H9 (cell line): Measurements from ENCODE around the gene ZMPSTE24. TPM values are rescaled to one million over a fixed set of nuclear protein-coding genes. Genes with fewer than 3 reads are reported as not detected.

Experiments
- DNase-seq: peaks from one replicate; pipeline ENCODE4 v3.0.0-alpha.2; 2017
- H2AFZ ChIP-seq: one replicate; pipeline ENCODE4 v1.6.1; 2013; ENCODE audit warnings: mild to moderate bottlenecking, low read length, control low read depth, moderate library complexity
- H2AK5ac ChIP-seq: 2 replicates; pipeline ENCODE4 v1.6.1; 2013; ENCODE audit warnings: low read length, control low read depth, mixed read lengths; ENCODE audit not compliant: insufficient read length
- H2BK120ac ChIP-seq: one replicate; pipeline ENCODE4 v1.6.1; 2013; ENCODE audit warnings: low read depth, mild to moderate bottlenecking, low read length, control low read depth, inconsistent platforms; ENCODE audit not compliant: poor library complexity, severe bottlenecking
- H2BK12ac ChIP-seq: 2 replicates; pipeline ENCODE4 v1.6.1; 2013; ENCODE audit warnings: low read length, control low read depth, mixed read lengths, low read depth; ENCODE audit not compliant: insufficient read length
- H2BK15ac ChIP-seq: 2 replicates; pipeline ENCODE4 v1.6.1; 2013; ENCODE audit warnings: low read depth, low read length, control low read depth
- H2BK20ac ChIP-seq: one replicate; pipeline ENCODE4 v1.6.1; 2013; ENCODE audit warnings: low read depth, mild to moderate bottlenecking, low read length, control low read depth, inconsistent platforms; ENCODE audit not compliant: poor library complexity, severe bottlenecking
- H2BK5ac ChIP-seq: 2 replicates; pipeline ENCODE4 v1.6.1; 2013; ENCODE audit warnings: low read length, control low read depth, mixed read lengths; ENCODE audit not compliant: insufficient read length
- H3K14ac ChIP-seq: 2 replicates; pipeline ENCODE4 v1.6.1; 2013; ENCODE audit warnings: low read length, control low read depth; ENCODE audit not compliant: insufficient read depth
- H3K18ac ChIP-seq: 2 replicates; pipeline ENCODE4 v1.6.1; 2013; ENCODE audit warnings: low read depth, mild to moderate bottlenecking, mixed read lengths, low read length, control low read depth; ENCODE audit not compliant: insufficient read length
- H3K23ac ChIP-seq: 2 replicates; pipeline ENCODE4 v1.6.1; 2013; ENCODE audit warnings: low read length, control low read depth, mixed read lengths, low read depth; ENCODE audit not compliant: insufficient read length
- H3K23me2 ChIP-seq: 2 replicates; pipeline ENCODE4 v1.6.1; 2013; ENCODE audit warnings: low read depth, mild to moderate bottlenecking, mixed read lengths, low read length, control low read depth; ENCODE audit not compliant: insufficient read length, poor library complexity, severe bottlenecking
- H3K27ac ChIP-seq: 2 replicates; pipeline ENCODE4 v1.5.1; 2013; ENCODE audit warnings: low read length, control low read depth, mixed read lengths, low read depth; ENCODE audit not compliant: insufficient read length
- H3K27me3 ChIP-seq: 2 replicates; pipeline ENCODE4 v1.6.1; 2013; ENCODE audit warnings: low read length, control low read depth, inconsistent platforms; ENCODE audit not compliant: insufficient read depth
- H3K4ac ChIP-seq: 2 replicates; pipeline ENCODE4 v1.6.1; 2013; ENCODE audit warnings: low read depth, mild to moderate bottlenecking, control low read depth, inconsistent platforms, low read length, moderate library complexity
- H3K4me1 ChIP-seq: 2 replicates; pipeline ENCODE4 v1.6.1; 2013; ENCODE audit warnings: low read length, control low read depth, inconsistent platforms; ENCODE audit not compliant: insufficient read depth
- H3K4me2 ChIP-seq: 2 replicates; pipeline ENCODE4 v1.6.1; 2013; ENCODE audit warnings: low read length, control low read depth, mixed read lengths; ENCODE audit not compliant: insufficient read length, insufficient read depth
- H3K56ac ChIP-seq: 2 replicates; pipeline ENCODE4 v1.6.1; 2013; ENCODE audit warnings: low read depth, mild to moderate bottlenecking, mixed read lengths, low read length, control low read depth; ENCODE audit not compliant: insufficient read length
- H3K79me1 ChIP-seq: 2 replicates; pipeline ENCODE4 v1.6.1; 2013; ENCODE audit warnings: low read depth, mild to moderate bottlenecking, moderate library complexity, low read length, control low read depth, inconsistent platforms; ENCODE audit not compliant: insufficient read depth, poor library complexity, severe bottlenecking
- H3K79me2 ChIP-seq: 2 replicates; pipeline ENCODE4 v1.6.1; 2013; ENCODE audit warnings: low read length, control low read depth, inconsistent platforms; ENCODE audit not compliant: insufficient read depth
- H3K9ac ChIP-seq: 2 replicates; pipeline ENCODE4 v1.6.1; 2013; ENCODE audit warnings: low read length, control low read depth, mixed read lengths; ENCODE audit not compliant: insufficient read length; ENCODE audit errors: extremely low read depth
- H3K9me3 ChIP-seq: one replicate; pipeline ENCODE4 v1.6.1; 2013; ENCODE audit warnings: low read depth, low read length, inconsistent platforms; ENCODE audit not compliant: control insufficient read depth
- H3T11ph ChIP-seq: one replicate; pipeline ENCODE4 v1.6.1; 2013; ENCODE audit warnings: mild to moderate bottlenecking, low read length, control low read depth, inconsistent platforms
- H4K20me1 ChIP-seq: one replicate; pipeline ENCODE4 v1.6.1; 2013; ENCODE audit not compliant: control insufficient read depth, insufficient read length, insufficient read depth
- H4K5ac ChIP-seq: 2 replicates; pipeline ENCODE4 v1.6.1; 2013; ENCODE audit warnings: low read depth, mild to moderate bottlenecking, mixed read lengths, low read length, control low read depth; ENCODE audit not compliant: insufficient read length
- H4K8ac ChIP-seq: replicated peaks from 2 replicates; pipeline ENCODE4 v1.6.1; 2013; ENCODE audit warnings: low read length, control low read depth, mixed read lengths, low read depth; ENCODE audit not compliant: insufficient read length
- H4K91ac ChIP-seq: 2 replicates; pipeline ENCODE4 v1.6.1; 2013; ENCODE audit warnings: low read depth, mild to moderate bottlenecking, moderate library complexity, mixed read lengths, low read length, control low read depth; ENCODE audit not compliant: insufficient read length
- H3K27ac Mint-ChIP-seq, 3 experiments: 2 replicates in 2 of 3; 3 replicates in 1 of 3; pipeline ENCODE4 v1.8.0; 2020 to 2021; ENCODE audit warnings: mixed read lengths in 3 of 3, mild to moderate bottlenecking in 1 of 3, moderate library complexity in 1 of 3
- H3K27me3 Mint-ChIP-seq: 2 replicates; pipeline ENCODE4 v1.8.0; 2021; ENCODE audit warnings: low read depth, mild to moderate bottlenecking, moderate library complexity, mixed read lengths
- H3K36me3 Mint-ChIP-seq, 3 experiments: 2 replicates in 2 of 3; 3 replicates in 1 of 3; pipeline ENCODE4 v1.8.0; 2020 to 2021; ENCODE audit warnings: low read depth in 3 of 3, mixed read lengths in 3 of 3; ENCODE audit not compliant: insufficient read depth in 1 of 3
- H3K4me1 Mint-ChIP-seq, 2 experiments: 2 replicates each; pipeline ENCODE4 v1.8.0; 2020; ENCODE audit warnings: mixed read lengths in 2 of 2
- H3K4me3 Mint-ChIP-seq, 2 experiments: 2 replicates in 1 of 2; 3 replicates in 1 of 2; pipeline ENCODE4 v1.8.0; 2020 to 2021; ENCODE audit warnings: mild to moderate bottlenecking in 2 of 2, mixed read lengths in 2 of 2, moderate library complexity in 1 of 2
- H3K9me3 Mint-ChIP-seq, 2 experiments: 2 replicates in 1 of 2; 3 replicates in 1 of 2; pipeline ENCODE4 v1.8.0; 2020; ENCODE audit warnings: mild to moderate bottlenecking in 2 of 2, mixed read lengths in 2 of 2, moderate library complexity in 1 of 2
- CTCF ChIP-seq: fragments of 200-600 bp; sonication (generic); conservative IDR thresholded peaks from 3 replicates; pipeline ENCODE4 v1.8.0; 2021; ENCODE audit warnings: antibody characterized with exemption, mild to moderate bottlenecking
- WGBS: extraction: QIAGEN DNeasy Blood & Tissue Kit; methylation state at CpG from one replicate; pipeline ENCODE4 v1.1.7; 2013; ENCODE audit warnings: missing lambda C conversion rate, low lambda C conversion rate, mixed read lengths; ENCODE audit not compliant: insufficient read length; ENCODE audit errors: extremely low coverage; 5-methylcytosine and 5-hydroxymethylcytosine counted together
- total RNA-seq: library from RNA; stranded (reverse); gene quantifications from 2 replicates; pipeline ENCODE4 v1.2.1, GENCODE V29; 2021

The ZMPSTE24 gene
- total RNA-seq, 1 experiment from 2014 or later = 47.6 TPM

GRCh38 chr1:40332695-40333094, 74.7 kb downstream of the ZMPSTE24 start:
- no peak overlapping the region for H3K56ac ChIP-seq
- H3K4me1 Mint-ChIP-seq = no peaks in the 10 kb centered on the region

More at GRCh38 chr1:40332695-40333094, 74.7 kb downstream of the ZMPSTE24 start:
- Histone ChIP-seq H2BK120ac (no peak overlapping the region), H2BK20ac (no peak overlapping the region), H3T11ph (no peak overlapping the region), H3K23me2 (no peaks in the 10 kb centered on the region), H3K27me3 (no peaks in the 10 kb centered on the region), H2BK15ac (no peak overlapping the region), H2AK5ac (no peak overlapping the region), H3K23ac (no peak overlapping the region), H3K9me3 (no peaks in the 10 kb centered on the region), H3K4me2 (no peak overlapping the region), H3K9ac (no peak overlapping the region), H3K14ac (no peak overlapping the region), H3K4me1 (no peaks in the 10 kb centered on the region), H4K20me1 (no peaks in the 10 kb centered on the region), H2BK12ac (no peak overlapping the region), H3K79me1 (no peaks in the 10 kb centered on the region), H2AFZ (no peak overlapping the region), H2BK5ac (no peak overlapping the region), H3K4ac (no peak overlapping the region), H3K79me2 (no peaks in the 10 kb centered on the region), H4K8ac (no peak overlapping the region), H4K5ac (no peak overlapping the region), H3K18ac (no peak overlapping the region), H4K91ac (no peak overlapping the region), H3K27ac (no peak overlapping the region)
- no peak for DNase-seq
- peaks cover 3 to 4% of the 10 kb centered on the region in 2 experiments; a peak in 3 of 5 replicates for H3K9me3 Mint-ChIP-seq
- peaks cover 10% of the 10 kb centered on the region for H3K27me3 Mint-ChIP-seq
- H3K36me3 Mint-ChIP-seq = no peaks in the 10 kb centered on the region; a peak in 2 of 7 replicates
- H3K27ac Mint-ChIP-seq = no peak overlapping the region
- H3K4me3 Mint-ChIP-seq = no peak overlapping the region
- no CpG with 5 or more reads among the region's 1 CpG for WGBS
- no peak for TF ChIP-seq CTCF
